Stimulated activated CD8-positive, alpha-beta memory T cell treated with anti-CD3 and anti-CD28 coated beads, Interleukin-7, amount 100 ng/mL, for 24 hours (primary cell): ENCODE data around the gene WASF2.
"Not testable (repeated sequence)": the region's sequence is repeated elsewhere in the genome, so short reads cannot be mapped to it uniquely, and the experiment has no call there.

ENCODE experiments used
- DNase-seq: peaks from one replicate; pipeline ENCODE4 v3.0.0-alpha.2; 2020; ENCODE audit warnings: low read depth

The WASF2 gene

GRCh38 chr1:27397749-27398148 lies 92.2 kb downstream of the WASF2 start:
- DNase-seq = no peak

DNA sequence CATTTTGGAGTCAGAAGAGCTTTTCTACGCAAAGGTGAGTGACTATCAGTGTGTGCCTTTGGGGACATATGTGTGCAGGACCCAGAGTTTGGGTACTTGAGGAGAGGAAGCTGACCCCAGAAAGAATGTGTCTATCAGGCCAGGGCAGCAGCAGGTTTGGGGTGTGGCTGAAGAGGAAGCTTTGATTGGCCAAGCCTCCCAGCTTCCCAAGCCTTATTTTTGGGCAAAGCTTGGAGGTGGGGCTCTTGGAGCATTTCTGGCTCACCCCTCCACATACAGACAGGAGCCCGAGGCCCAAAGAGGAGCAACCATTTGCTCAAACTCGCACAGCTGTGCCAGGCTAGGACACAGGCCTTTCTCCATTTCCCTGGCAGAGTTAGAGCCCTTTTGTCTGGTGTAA lies 92.9 kb downstream of the WASF2 start:
- no peak for DNase-seq

- peak; percentile 57 for DNase-seq
These were observed 94.3 kb downstream of the WASF2 start for GRCh38 chr1:27395441-27396195.

GRCh38 chr1:27394925-27395324 lies 95.0 kb downstream of the WASF2 start:
- no peak for DNase-seq

DNA sequence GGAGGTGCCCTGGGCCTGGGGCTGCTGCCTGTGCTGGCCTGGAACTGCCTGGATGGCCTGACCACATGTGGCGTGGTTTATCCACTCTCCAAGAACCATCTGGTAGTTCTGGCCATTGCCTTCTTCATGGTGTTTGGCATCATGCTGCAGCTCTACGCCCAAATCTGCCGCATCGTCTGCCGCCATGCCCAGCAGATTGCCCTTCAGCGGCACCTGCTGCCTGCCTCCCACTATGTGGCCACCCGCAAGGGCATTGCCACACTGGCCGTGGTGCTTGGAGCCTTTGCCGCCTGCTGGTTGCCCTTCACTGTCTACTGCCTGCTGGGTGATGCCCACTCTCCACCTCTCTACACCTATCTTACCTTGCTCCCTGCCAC lies 95.7 kb downstream of the WASF2 start:
- no peak for DNase-seq

DNA sequence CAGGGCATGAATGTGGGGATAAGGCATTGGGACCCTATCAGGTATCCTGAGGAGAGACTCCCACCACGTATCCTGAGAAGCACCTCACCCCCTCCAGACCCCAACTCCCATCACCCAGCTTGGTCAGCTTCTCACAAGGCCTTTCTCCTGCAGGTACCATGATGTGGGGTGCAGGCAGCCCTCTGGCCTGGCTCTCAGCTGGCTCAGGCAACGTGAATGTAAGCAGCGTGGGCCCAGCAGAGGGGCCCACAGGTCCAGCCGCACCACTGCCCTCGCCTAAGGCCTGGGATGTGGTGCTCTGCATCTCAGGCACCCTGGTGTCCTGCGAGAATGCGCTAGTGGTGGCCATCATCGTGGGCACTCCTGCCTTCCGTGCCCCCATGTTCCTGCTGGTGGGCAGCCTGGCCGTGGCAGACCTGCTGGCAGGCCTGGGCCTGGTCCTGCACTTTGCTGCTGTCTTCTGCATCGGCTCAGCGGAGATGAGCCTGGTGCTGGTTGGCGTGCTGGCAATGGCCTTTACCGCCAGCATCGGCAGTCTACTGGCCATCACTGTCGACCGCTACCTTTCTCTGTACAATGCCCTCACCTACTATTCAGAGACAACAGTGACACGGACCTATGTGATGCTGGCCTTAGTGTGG lies 96.2 kb downstream of the WASF2 start:
- no peak for DNase-seq

- no peak for DNase-seq
These were observed 97.0 kb downstream of the WASF2 start for GRCh38 chr1:27392778-27393635.

DNA sequence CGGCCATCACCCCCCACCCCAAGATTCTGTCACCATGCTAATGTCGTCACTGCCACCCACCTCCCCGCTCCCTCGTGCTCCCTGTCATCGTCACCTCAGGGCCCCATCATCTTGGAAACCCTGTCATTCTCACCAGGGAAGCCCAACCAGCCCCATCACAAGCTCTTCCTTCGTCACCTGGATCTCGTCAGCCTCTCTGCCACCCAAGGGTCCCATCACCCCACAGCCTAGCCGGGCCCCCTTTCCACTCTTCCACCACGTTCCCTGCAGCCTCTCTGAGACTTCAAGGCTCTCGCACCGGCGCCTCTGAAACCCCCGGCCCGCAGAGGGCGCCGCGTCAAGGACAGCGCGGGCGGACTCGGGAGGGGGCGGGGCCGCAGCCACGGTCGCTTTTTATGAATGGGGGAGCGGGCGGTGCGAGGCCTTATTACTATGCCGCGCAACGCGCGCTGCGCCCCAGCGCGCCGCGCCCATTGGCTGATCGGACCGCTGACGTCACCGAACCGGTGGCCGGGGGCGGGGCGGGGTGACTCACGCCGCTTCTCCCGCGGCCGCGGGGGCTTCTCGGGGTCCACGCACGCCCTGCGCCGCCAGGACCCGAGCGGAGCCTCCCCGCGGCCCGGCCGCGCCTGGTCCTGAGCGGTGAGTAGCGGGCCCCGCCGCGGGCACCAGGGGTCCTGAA lies 97.7 kb downstream of the WASF2 start, which contains the start of gene GPR3:
TSS of gene GPR3 (plus strand) at position 527 of the 682 bp plus-strand sequence. CDS start 1,177 bp downstream, outside the sequence.
- peak; percentile 83 for DNase-seq

DNA sequence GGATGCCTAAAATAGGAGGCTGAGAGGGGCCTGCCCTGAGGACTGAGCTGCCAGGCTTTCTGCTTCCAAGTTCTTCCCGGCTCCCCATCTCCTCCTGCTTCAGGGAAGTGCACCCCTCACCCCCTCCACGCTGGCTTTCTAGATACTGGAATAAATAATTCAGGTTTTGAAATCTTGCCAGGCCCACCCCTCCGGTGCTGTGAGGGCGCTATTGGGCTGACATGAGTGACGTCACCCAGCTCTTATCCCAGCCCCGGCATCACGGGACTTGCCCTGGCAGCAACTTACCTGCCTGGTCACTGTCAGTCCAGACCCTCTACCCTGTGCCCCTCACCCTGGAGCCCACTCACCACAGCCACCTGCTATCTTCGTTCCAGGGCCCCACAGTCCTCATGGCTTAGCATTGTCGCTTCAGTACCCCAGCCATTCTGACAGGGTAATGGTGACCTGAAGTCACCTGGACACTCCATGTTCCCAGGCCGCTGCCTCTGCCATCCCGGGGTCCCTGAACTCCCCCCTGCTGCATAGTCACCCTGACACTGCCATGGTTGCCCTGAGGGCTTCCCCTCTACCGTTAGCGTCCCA lies 98.4 kb downstream of the WASF2 start:
- no peak for DNase-seq

GRCh38 chr1:27388337-27389005 lies 101.5 kb downstream of the WASF2 start:
- peak; percentile 59 for DNase-seq

DNA sequence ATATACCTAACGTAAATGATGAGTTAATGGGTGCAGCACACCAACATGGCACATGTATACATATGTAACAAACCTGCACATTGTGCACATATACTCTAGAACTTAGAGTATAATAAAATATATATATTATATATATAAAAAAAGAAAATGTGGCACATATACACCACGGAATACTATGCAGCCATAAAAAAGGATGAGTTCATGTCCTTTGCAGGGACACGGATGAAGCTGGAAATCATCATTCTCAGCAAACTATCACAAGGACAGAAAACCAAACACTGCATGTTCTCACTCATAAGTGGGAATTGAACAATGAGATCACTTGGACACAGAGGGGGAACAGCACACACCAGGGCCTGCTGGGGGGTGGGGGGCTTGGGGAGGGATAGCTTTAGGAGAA lies 105.2 kb downstream of the WASF2 start:
- not testable (repeated sequence) for DNase-seq

- DNase-seq = no peak
These were observed 106.3 kb downstream of the WASF2 start for GRCh38 chr1:27383661-27384060.

GRCh38 chr1:27383039-27383605 lies 106.8 kb downstream of the WASF2 start, which contains the start of gene CD164L2:
TSS of gene CD164L2 (minus strand) at chr1:27383333. CDS start at chr1:27383239, 94 bp downstream.
- no peak for DNase-seq

- no peak for DNase-seq
These were observed 107.8 kb downstream of the WASF2 start for GRCh38 chr1:27381969-27382762.

DNA sequence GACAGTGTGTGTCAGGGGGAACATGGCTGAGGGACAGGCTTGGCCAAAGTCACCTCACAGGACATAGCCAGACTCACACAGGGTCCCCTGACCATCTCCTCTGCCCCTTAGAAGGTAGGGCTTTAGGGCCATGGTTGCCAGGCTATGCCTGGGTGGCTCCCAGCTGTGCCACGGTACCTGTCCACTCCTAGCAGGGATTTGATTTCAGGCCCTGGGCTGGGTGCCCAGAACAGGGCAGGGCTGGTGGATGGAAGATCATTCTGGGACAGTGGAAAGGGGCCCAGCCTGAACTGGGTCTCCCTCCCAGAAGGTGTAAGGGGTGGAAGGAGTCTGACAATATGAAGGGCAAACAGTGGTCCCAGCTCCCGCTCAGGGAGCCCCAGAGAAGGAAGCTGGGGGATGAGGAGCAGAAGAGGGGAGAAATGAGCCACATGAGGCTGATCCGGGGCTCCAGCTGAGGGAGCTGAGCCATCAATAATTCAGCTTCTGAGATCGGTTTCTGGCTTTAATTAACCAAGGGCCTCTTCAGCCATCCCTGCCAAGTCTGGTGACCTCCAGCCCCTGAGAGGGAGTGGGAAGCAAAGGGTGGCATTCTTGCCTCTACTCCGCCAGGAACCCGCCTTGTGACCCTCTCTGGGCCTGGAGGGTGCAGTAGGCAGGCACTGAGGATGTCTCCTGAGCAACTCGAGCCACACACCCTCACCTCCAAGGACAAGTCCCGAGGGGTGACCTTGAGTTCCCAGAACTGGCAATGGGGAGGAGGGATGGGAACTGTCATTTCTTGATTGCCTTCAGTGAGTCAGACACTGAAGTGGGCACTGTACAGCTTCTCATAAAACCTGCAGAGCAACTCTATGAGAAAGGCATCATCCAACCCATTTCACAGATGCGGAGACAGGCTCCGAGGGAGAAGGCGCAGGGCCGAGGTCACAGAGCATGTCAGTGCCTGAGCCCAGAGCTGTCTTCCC lies 108.9 kb downstream of the WASF2 start:
- DNase-seq = no peak

DNA sequence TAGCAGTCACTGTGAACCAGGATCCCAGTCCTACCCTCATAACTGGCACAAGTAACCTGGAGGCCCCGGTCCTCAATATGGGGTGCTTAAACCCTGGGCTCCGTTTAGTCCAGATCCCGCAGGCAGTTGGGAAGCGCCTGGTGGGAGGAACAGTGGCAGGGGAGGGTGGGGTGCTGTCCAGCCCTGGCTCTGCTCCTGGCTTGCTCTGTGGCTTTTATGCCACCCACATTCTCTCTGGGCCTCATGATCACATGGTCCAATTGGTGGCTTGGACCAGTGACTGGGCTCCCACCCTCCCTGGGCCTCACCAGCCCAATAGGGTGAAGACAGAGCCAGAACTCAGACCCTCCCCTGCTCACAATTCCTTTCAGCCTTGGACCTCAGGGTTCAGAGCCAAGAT lies 109.7 kb downstream of the WASF2 start:
- DNase-seq = no peak

- no peak for DNase-seq
These were observed 110.3 kb downstream of the WASF2 start for GRCh38 chr1:27379564-27380122.

- no peak for DNase-seq
These were observed 112.0 kb downstream of the WASF2 start for GRCh38 chr1:27377760-27378495.
